GM12892 (cell line): ENCODE measurements around the gene RAB9B.

Source experiments
- DNase-seq: peaks from one replicate; pipeline ENCODE4 v3.0.0; 2011; ENCODE audit not compliant: insufficient read length
- FAIRE-seq: peaks from 2 replicates; lab custom pipeline; 2011; peaks lifted over from hg19 to GRCh38; lab: Jason Lieb, UNC
- POLR2A ChIP-seq: IDR thresholded peaks from 2 replicates; pipeline ENCODE4 v1.6.1; 2011; ENCODE audit warnings: low read depth, low read length, control low read depth
- POLR2AphosphoS5 ChIP-seq: IDR thresholded peaks from 2 replicates; pipeline ENCODE4 v1.6.1; 2011; ENCODE audit warnings: low read depth, low read length, control low read depth
- TAF1 ChIP-seq: IDR thresholded peaks from 2 replicates; pipeline ENCODE4 v1.6.1; 2011; ENCODE audit warnings: low read depth, mild to moderate bottlenecking, control low read depth, low read length, borderline replicate concordance

The RAB9B gene

DNA sequence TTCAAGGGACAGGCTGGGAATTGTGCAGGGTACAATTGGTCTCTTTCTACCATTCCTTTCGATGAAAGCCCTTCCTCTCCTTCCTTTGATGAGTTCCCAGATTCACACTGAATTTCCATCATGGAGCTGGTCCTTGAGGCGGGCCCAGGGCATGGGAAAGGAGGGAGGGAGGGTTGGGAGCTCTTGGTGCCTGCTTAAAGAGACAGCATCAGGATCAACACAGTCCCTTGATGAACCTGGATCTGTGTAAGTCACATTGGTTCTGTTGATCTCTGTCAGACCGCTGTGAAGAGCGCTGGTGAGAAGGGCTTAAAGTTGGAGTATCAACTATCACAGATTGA is 51.0 kb downstream of the RAB9B start:
- no peak for TF ChIP-seq POLR2A
- no peak for TF ChIP-seq POLR2AphosphoS5
- TF ChIP-seq TAF1, result no peak
- FAIRE-seq (no peak), DNase-seq (no peak)

DNA sequence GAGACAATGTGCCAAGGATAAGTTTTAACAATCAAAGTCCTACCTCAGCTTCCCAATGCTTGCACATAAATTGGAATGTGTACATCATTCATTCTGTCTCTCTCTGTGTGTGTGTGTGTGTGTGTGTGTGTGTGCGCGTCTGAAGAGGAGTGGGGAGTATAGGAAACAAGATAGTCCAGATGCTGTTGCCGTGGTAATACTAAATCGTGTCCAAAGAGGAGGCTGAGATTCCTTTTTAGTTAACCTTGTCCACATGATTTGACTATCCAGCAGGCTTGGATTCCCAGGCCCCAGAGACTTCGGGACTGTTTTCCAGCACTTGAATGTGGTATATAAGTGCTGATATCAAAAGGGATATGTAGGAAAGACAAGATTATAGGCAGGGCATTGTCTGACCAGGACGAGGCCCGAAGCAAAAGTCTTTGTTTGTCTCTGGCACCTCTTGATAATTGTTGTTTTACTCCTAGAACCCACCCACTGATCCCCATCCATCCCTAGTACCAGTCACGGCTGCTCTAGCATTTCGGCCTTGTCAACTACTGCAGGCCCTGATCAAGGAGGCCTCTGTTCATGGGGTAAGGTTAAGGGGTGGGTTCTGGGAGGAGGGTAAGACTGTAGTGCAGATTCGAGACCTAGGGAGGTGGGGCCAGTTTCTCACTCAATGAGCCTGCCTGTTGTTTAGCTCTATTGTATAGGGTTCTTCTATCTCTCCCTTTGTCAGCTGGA is 51.6 kb downstream of the RAB9B start:
- no peak for TF ChIP-seq POLR2A
- TF ChIP-seq TAF1, result no peak
- TF ChIP-seq POLR2AphosphoS5, result no peak
- FAIRE-seq (no peak), DNase-seq (no peak)

DNA sequence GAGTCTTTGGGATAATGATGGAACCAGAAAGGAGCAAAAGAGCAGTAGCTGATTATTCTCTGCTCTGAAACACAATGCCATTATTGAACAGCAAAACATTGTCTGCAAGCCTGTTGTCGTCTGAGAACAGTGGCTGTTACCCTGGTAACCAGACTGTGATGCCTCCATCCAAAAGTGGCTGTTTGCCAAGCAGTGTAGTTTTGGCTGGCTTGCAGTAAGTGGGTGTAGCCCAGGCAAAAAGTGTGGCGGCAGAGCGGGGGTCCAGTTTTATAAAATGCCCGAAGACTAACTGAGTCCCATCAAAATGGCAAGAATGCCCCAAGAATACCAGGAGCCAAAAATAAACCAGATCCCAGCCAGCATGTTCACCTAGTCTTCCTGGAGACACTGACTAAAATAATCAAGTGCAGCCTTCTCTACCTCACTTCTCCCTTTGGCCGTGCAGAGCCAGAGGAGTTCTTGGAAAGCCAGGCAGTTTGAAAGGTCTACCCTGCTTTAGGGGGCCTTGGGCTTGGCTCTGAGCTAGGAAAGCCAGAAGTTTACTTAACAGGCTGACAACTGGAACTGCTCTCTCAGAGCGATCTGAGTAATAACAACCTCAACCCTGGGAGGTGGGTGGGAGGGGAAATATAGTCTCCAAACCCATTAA is 52.8 kb downstream of the RAB9B start:
- no peak for FAIRE-seq
- TF ChIP-seq POLR2A, result no peak
- no peak for TF ChIP-seq POLR2AphosphoS5
- no peak for TF ChIP-seq TAF1
- no peak for DNase-seq

DNA sequence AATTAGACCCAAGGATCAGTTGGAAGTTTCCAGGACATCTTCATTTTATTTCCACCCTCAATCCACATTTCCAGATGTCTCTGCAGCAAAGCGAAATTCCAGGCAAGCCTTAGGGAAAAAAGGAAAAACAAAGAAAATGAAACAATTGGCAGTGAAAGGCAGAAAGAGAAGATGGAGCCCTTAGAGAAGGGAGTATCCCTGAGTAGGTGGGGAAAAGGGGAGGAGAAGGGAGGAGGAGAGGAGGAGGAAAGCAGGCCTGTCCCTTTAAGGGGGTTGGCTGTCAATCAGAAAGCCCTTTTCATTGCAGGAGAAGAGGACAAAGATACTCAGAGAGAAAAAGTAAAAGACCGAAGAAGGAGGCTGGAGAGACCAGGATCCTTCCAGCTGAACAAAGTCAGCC is 55.5 kb downstream of the RAB9B start, which contains the start of gene PLP1:
PLP1 (plus strand) TSS at position 295 of the 400 bp plus-strand sequence. CDS start 156 bp downstream, outside the sequence.
- no peak for FAIRE-seq
- TF ChIP-seq TAF1 (no peak), POLR2AphosphoS5 (no peak), POLR2A (no peak)

DNA sequence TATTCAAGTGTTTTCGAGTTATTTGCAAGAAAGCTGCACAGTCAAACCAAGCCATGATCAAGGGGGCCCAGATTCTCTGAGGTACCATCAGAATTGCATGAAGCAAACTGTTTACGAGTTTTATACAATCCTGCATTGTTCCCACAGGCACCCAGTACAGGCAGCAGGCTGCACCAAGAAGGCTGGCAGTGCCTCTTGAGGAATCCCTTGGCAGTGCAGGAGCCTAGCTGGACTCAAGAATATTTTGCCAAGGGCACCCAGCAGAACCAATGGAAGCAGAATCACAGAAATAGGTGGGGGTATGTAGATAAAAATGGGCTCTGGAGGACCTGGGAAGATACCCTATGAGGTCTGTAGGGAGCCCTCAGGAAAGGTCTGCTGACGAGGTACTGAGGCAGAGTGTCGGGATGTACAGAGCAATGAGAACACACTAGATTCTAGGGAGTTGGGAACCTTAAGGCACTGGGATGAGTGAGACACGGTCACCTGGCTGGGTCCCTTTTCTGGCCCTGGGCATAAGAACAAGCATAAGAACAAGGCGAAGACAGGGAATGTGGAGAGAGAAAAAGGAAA is 57.9 kb downstream of the RAB9B start:
- TF ChIP-seq POLR2A, result no peak
- no peak for TF ChIP-seq POLR2AphosphoS5
- TF ChIP-seq TAF1, result no peak
- DNase-seq, result no peak
- no peak for FAIRE-seq

More for the DNA sequence above, 55.5 kb downstream of the RAB9B start, which contains the start of gene PLP1:
- DNase-seq, result no peak

DNA sequence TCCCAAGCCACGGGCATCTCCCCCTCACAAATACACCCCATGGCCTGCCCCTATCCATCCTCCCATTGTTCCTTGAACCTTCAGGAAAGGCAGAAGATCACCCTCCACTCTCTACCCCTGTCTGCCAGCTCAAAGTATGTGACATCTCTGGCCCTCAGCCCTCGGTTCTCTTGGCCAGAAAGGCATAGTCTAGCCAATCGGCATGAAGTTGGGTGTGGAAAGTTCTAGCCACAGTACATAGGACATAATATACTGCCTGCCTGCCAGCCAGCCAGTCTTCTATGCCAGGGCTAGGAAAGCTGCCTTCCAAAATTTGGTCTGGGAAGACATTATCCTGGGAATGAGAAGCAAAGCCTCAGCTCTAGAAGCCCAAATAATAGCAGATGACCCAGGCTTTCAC is 58.6 kb downstream of the RAB9B start:
- TF ChIP-seq POLR2AphosphoS5 (no peak), POLR2A (no peak)
- DNase-seq, result no peak
- FAIRE-seq, result no peak
